Measurements from ENCODE around the gene GJA9.

Gene GJA9

GRCh38 chr1:38908821-38909220, 27.4 kb upstream of the GJA9 start:
- no peaks in the 10 kb centered on the region for H3K9me3 ChIP-seq (ENCODE audit: low read length)
- H3K4me1 ChIP-seq (ENCODE audit: insufficient read depth, low read length) = no peaks in the 10 kb centered on the region
- no peak overlapping the region for H3K4me3 ChIP-seq (ENCODE audit: low read depth in 1 of 2, low read length in 2 of 2)
- no peak overlapping the region for H3K27ac ChIP-seq (ENCODE audit: low read depth, low read length)
- no peaks in the 10 kb centered on the region for H3K36me3 ChIP-seq (ENCODE audit: insufficient read depth, low read length)
- no peaks in the 10 kb centered on the region for H3K27me3 ChIP-seq (ENCODE audit: control insufficient read depth in 1 of 2, insufficient read depth in 2 of 2, low read length in 2 of 2)
- no peak overlapping the region for H3K9ac ChIP-seq (ENCODE audit: low read length)

- Histone ChIP-seq H3K9me3 (ENCODE audit: low read length) (no peaks in the 10 kb centered on the region), H3K4me3 (ENCODE audit: low read depth in 1 of 2, low read length in 2 of 2) (no peak overlapping the region), H3K36me3 (ENCODE audit: insufficient read depth, low read length) (no peaks in the 10 kb centered on the region), H3K4me1 (ENCODE audit: insufficient read depth, low read length) (no peaks in the 10 kb centered on the region), H3K27me3 (ENCODE audit: control insufficient read depth in 1 of 2, insufficient read depth in 2 of 2, low read length in 2 of 2) (no peaks in the 10 kb centered on the region), H3K9ac (ENCODE audit: low read length) (no peak overlapping the region), H3K27ac (ENCODE audit: low read depth, low read length) (no peak overlapping the region)
These were observed 24.6 kb upstream of the GJA9 start for GRCh38 chr1:38905985-38906384.

- Histone ChIP-seq H3K4me1 (ENCODE audit: insufficient read depth, low read length) (no peaks in the 10 kb centered on the region), H3K4me3 (ENCODE audit: low read depth in 1 of 2, low read length in 2 of 2) (no peak overlapping the region), H3K27me3 (ENCODE audit: control insufficient read depth in 1 of 2, insufficient read depth in 2 of 2, low read length in 2 of 2) (no peaks in the 10 kb centered on the region), H3K9ac (ENCODE audit: low read length) (no peak overlapping the region), H3K9me3 (ENCODE audit: low read length) (no peaks in the 10 kb centered on the region), H3K36me3 (ENCODE audit: insufficient read depth, low read length) (no peaks in the 10 kb centered on the region), H3K27ac (ENCODE audit: low read depth, low read length) (no peak overlapping the region)
These were observed 18.2 kb upstream of the GJA9 start for GRCh38 chr1:38899560-38899959.

GRCh38 chr1:38898653-38899230, 17.4 kb upstream of the GJA9 start:
- H3K4me3 ChIP-seq (ENCODE audit: low read depth in 1 of 2, low read length in 2 of 2) = no peak overlapping the region
- no peaks in the 10 kb centered on the region for H3K36me3 ChIP-seq (ENCODE audit: insufficient read depth, low read length)
- no peaks in the 10 kb centered on the region for H3K4me1 ChIP-seq (ENCODE audit: insufficient read depth, low read length)
- no peaks in the 10 kb centered on the region for H3K27me3 ChIP-seq (ENCODE audit: control insufficient read depth in 1 of 2, insufficient read depth in 2 of 2, low read length in 2 of 2)
- H3K9ac ChIP-seq (ENCODE audit: low read length) = no peak overlapping the region
- H3K9me3 ChIP-seq (ENCODE audit: low read length) = no peaks in the 10 kb centered on the region
- no peak overlapping the region for H3K27ac ChIP-seq (ENCODE audit: low read depth, low read length)

- no peak overlapping the region for H3K9ac ChIP-seq (ENCODE audit: low read length)
- H3K4me3 ChIP-seq (ENCODE audit: low read depth in 1 of 2, low read length in 2 of 2) = no peak overlapping the region
- H3K36me3 ChIP-seq (ENCODE audit: insufficient read depth, low read length) = no peaks in the 10 kb centered on the region
- H3K27ac ChIP-seq (ENCODE audit: low read depth, low read length) = no peak overlapping the region
- H3K4me1 ChIP-seq (ENCODE audit: insufficient read depth, low read length) = no peaks in the 10 kb centered on the region
- H3K9me3 ChIP-seq (ENCODE audit: low read length) = no peaks in the 10 kb centered on the region
- H3K27me3 ChIP-seq (ENCODE audit: control insufficient read depth in 1 of 2, insufficient read depth in 2 of 2, low read length in 2 of 2) = no peaks in the 10 kb centered on the region
These were observed 14.8 kb upstream of the GJA9 start for GRCh38 chr1:38896169-38896568.

GRCh38 chr1:38892976-38893375, 11.6 kb upstream of the GJA9 start:
- no peak overlapping the region for H3K27ac ChIP-seq (ENCODE audit: low read depth, low read length)
- no peaks in the 10 kb centered on the region for H3K4me1 ChIP-seq (ENCODE audit: insufficient read depth, low read length)
- no peaks in the 10 kb centered on the region for H3K36me3 ChIP-seq (ENCODE audit: insufficient read depth, low read length)
- H3K9ac ChIP-seq (ENCODE audit: low read length) = no peak overlapping the region
- no peaks in the 10 kb centered on the region for H3K27me3 ChIP-seq (ENCODE audit: control insufficient read depth in 1 of 2, insufficient read depth in 2 of 2, low read length in 2 of 2)
- H3K9me3 ChIP-seq (ENCODE audit: low read length) = no peaks in the 10 kb centered on the region
- H3K4me3 ChIP-seq (ENCODE audit: low read depth in 1 of 2, low read length in 2 of 2) = no peak overlapping the region

GRCh38 chr1:38891753-38892152, 10.4 kb upstream of the GJA9 start:
- H3K27ac ChIP-seq (ENCODE audit: low read depth, low read length) = no peak overlapping the region
- H3K36me3 ChIP-seq (ENCODE audit: insufficient read depth, low read length) = no peaks in the 10 kb centered on the region
- no peaks in the 10 kb centered on the region for H3K4me1 ChIP-seq (ENCODE audit: insufficient read depth, low read length)
- no peak overlapping the region for H3K4me3 ChIP-seq (ENCODE audit: low read depth in 1 of 2, low read length in 2 of 2)
- H3K9ac ChIP-seq (ENCODE audit: low read length) = no peak overlapping the region
- no peaks in the 10 kb centered on the region for H3K9me3 ChIP-seq (ENCODE audit: low read length)
- H3K27me3 ChIP-seq (ENCODE audit: control insufficient read depth in 1 of 2, insufficient read depth in 2 of 2, low read length in 2 of 2) = no peaks in the 10 kb centered on the region

- no peaks in the 10 kb centered on the region for H3K36me3 ChIP-seq (ENCODE audit: insufficient read depth, low read length)
- no peak overlapping the region for H3K27ac ChIP-seq (ENCODE audit: low read depth, low read length)
- no peaks in the 10 kb centered on the region for H3K4me1 ChIP-seq (ENCODE audit: insufficient read depth, low read length)
- no peak overlapping the region for H3K9ac ChIP-seq (ENCODE audit: low read length)
- no peaks in the 10 kb centered on the region for H3K9me3 ChIP-seq (ENCODE audit: low read length)
- H3K27me3 ChIP-seq (ENCODE audit: control insufficient read depth in 1 of 2, insufficient read depth in 2 of 2, low read length in 2 of 2) = no peaks in the 10 kb centered on the region
- no peak overlapping the region for H3K4me3 ChIP-seq (ENCODE audit: low read depth in 1 of 2, low read length in 2 of 2)
These were observed 8.2 kb upstream of the GJA9 start for GRCh38 chr1:38889589-38889988.

GRCh38 chr1:38888423-38889333, 7.3 kb upstream of the GJA9 start:
- Histone ChIP-seq H3K27me3 (ENCODE audit: control insufficient read depth in 1 of 2, insufficient read depth in 2 of 2, low read length in 2 of 2) (no peaks in the 10 kb centered on the region), H3K27ac (ENCODE audit: low read depth, low read length) (no peak overlapping the region), H3K4me3 (ENCODE audit: low read depth in 1 of 2, low read length in 2 of 2) (no peak overlapping the region), H3K9ac (ENCODE audit: low read length) (no peak overlapping the region), H3K36me3 (ENCODE audit: insufficient read depth, low read length) (no peaks in the 10 kb centered on the region), H3K4me1 (ENCODE audit: insufficient read depth, low read length) (no peaks in the 10 kb centered on the region), H3K9me3 (ENCODE audit: low read length) (no peaks in the 10 kb centered on the region)

GRCh38 chr1:38885092-38885491, 3.7 kb upstream of the GJA9 start:
- H3K4me1 ChIP-seq (ENCODE audit: insufficient read depth, low read length) = no peaks in the 10 kb centered on the region
- no peaks in the 10 kb centered on the region for H3K27me3 ChIP-seq (ENCODE audit: control insufficient read depth in 1 of 2, insufficient read depth in 2 of 2, low read length in 2 of 2)
- no peak overlapping the region for H3K9ac ChIP-seq (ENCODE audit: low read length)
- H3K4me3 ChIP-seq (ENCODE audit: low read depth in 1 of 2, low read length in 2 of 2) = no peak overlapping the region
- H3K9me3 ChIP-seq (ENCODE audit: low read length) = no peaks in the 10 kb centered on the region
- H3K36me3 ChIP-seq (ENCODE audit: insufficient read depth, low read length) = no peaks in the 10 kb centered on the region
- no peak overlapping the region for H3K27ac ChIP-seq (ENCODE audit: low read depth, low read length)

GRCh38 chr1:38875811-38876210, 5.6 kb downstream of the GJA9 start:
- Histone ChIP-seq H3K27me3 (ENCODE audit: control insufficient read depth in 1 of 2, insufficient read depth in 2 of 2, low read length in 2 of 2) (no peaks in the 10 kb centered on the region), H3K9me3 (ENCODE audit: low read length) (no peaks in the 10 kb centered on the region), H3K27ac (ENCODE audit: low read depth, low read length) (no peak overlapping the region), H3K4me3 (ENCODE audit: low read depth in 1 of 2, low read length in 2 of 2) (no peak overlapping the region), H3K9ac (ENCODE audit: low read length) (no peak overlapping the region), H3K4me1 (ENCODE audit: insufficient read depth, low read length) (peaks cover 11% of the 10 kb centered on the region), H3K36me3 (ENCODE audit: insufficient read depth, low read length) (no peaks in the 10 kb centered on the region)
